Measurements from ENCODE around the gene KRTAP4-7. TPM values are rescaled to one million over a fixed set of nuclear protein-coding genes. Genes with fewer than 3 reads are reported as not detected.
"Not testable (repeated sequence)": the region's sequence is repeated elsewhere in the genome, so short reads cannot be mapped to it uniquely, and the experiment has no call there.

The KRTAP4-7 gene
- total RNA-seq, 1 donor from 2014 or later, result not detected

DNA sequence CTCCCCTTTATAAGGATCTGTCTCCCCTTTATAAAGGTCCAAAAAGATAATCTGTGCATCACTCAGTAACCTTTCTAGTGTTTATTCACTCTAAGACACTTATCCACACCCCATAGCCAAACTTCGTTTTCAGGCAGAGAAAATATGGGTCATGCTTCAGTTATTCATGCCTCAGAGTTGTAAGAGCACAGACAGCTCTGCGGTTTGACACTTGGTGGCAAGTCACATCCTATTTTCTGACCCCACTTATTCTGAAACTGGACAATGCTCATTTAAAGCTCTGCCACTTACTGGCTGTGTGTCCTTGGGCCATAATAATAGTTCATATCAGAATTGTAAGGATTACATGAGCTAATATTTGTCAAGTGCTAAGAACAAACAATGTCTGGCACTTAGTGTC lies 34.8 kb upstream of the KRTAP4-7 start:
- Mint-ChIP-seq H3K4me3 (peak overlapping the region; percentile 20), H3K27me3 (no peaks in the 10 kb centered on the region), H3K27ac (peak overlapping the region; percentile 48), H3K4me1 (ENCODE audit: unreplicated experiment) (peaks cover 11% of the 10 kb centered on the region), H3K9me3 (peaks cover 6% of the 10 kb centered on the region), H3K36me3 (no peaks in the 10 kb centered on the region)
- TF ChIP-seq, protein P1, sequence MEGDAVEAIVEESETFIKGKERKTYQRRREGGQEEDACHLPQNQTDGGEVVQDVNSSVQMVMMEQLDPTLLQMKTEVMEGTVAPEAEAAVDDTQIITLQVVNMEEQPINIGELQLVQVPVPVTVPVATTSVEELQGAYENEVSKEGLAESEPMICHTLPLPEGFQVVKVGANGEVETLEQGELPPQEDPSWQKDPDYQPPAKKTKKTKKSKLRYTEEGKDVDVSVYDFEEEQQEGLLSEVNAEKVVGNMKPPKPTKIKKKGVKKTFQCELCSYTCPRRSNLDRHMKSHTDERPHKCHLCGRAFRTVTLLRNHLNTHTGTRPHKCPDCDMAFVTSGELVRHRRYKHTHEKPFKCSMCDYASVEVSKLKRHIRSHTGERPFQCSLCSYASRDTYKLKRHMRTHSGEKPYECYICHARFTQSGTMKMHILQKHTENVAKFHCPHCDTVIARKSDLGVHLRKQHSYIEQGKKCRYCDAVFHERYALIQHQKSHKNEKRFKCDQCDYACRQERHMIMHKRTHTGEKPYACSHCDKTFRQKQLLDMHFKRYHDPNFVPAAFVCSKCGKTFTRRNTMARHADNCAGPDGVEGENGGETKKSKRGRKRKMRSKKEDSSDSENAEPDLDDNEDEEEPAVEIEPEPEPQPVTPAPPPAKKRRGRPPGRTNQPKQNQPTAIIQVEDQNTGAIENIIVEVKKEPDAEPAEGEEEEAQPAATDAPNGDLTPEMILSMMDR (conservative IDR thresholded peaks at IDR 0.05), result no peak
- no peak for DNase-seq (ENCODE audit: extremely low spot score, unreplicated experiment)

DNA sequence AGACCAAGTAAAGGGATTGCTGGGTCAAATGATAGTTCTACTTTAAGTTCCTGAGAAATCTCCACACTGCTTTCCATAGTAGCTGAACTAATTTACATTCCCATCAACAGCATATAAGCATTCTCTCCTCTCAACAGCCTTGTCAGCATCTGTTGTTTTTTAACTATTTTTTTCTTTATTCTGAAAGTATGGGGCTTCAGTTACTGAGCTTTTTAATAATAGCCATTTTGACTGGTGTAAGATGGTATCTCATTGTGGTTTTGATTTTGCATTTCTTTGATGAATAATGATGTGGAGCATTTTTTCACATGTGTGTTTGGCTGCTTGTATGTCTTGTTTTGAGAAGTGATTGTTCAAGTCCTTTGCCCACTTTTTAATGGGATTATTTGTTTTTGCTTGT lies 31.4 kb upstream of the KRTAP4-7 start:
- Mint-ChIP-seq H3K27ac (no peak overlapping the region), H3K9me3 (peaks cover 11% of the 10 kb centered on the region), H3K36me3 (no peaks in the 10 kb centered on the region), H3K27me3 (no peaks in the 10 kb centered on the region), H3K4me3 (no peak overlapping the region), H3K4me1 (ENCODE audit: unreplicated experiment) (peaks cover 11% of the 10 kb centered on the region)
- TF ChIP-seq, protein P1 (conservative IDR thresholded peaks at IDR 0.05), result no peak
- no peak for DNase-seq (ENCODE audit: extremely low spot score, unreplicated experiment)

DNA sequence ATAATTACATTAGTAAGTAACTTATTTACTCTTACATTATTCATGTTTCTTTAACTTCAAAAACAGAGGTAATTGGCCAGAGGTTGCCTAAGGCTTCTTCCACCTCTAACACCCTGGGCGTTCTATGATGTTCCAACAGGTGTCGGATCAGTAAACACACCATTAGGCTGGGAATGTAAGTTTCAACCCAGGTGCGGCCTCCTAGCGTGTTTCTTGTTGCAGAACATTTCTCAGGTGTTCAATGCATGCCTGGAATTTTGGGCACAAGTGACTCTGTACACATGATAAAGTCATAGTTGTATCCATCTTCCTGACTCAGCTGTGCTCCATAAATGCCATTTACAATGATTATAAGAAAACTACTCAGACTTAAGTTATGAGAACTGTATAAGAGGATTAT lies 29.9 kb upstream of the KRTAP4-7 start:
- no peak for DNase-seq (ENCODE audit: extremely low spot score, unreplicated experiment)
- Mint-ChIP-seq H3K36me3 (no peaks in the 10 kb centered on the region), H3K27ac (no peak overlapping the region), H3K27me3 (no peaks in the 10 kb centered on the region), H3K4me3 (no peak overlapping the region), H3K4me1 (ENCODE audit: unreplicated experiment) (peaks cover 2% of the 10 kb centered on the region), H3K9me3 (peaks cover 11% of the 10 kb centered on the region)
- TF ChIP-seq, protein P1 (conservative IDR thresholded peaks at IDR 0.05), result no peak

DNA sequence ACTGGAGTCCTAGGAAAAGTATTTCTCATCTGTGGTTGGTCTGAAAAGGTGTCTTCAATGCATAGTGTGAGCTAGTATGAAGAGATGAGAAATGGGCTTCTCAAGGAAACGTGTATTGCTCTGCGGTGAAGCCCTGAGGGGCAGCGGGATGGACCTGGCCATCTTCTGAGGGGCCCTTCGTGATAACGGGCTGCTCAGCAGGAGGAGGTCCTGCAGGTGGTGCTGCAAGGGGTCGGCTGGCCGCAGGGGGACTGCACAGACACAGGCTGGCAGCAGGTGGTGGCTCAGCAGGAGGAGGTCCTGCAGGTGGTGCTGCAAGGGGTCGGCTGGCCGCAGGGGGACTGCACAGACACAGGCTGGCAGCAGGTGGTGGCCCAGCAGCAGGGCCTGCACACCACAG lies 29.4 kb upstream of the KRTAP4-7 start:
- H3K36me3 Mint-ChIP-seq; DNase-seq (ENCODE audit: extremely low spot score, unreplicated experiment); H3K4me1 Mint-ChIP-seq (ENCODE audit: unreplicated experiment); H3K27me3 Mint-ChIP-seq; H3K4me3 Mint-ChIP-seq; H3K27ac Mint-ChIP-seq: not testable (repeated sequence)
- peaks cover 11% of the 10 kb centered on the region for H3K9me3 Mint-ChIP-seq

DNA sequence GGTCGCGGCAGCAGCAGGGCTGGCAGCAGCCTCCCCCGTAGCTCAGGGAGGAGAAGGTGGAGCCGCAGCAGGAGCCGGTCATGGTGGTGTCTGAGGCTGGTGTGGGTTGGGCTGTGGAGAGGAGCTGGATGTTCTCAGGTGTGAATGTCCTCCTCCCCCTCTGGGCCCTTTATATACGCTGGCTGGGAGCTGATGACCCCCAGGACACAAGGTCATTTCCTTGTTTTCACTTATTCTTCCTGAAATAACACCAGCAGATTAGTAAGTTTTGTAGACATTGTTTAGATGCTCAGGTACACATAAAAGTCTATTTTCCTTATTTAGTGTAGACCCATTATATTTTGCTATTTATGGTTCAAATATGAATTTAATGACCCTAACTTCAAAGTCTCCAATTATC lies 28.8 kb upstream of the KRTAP4-7 start, which contains the start of gene KRTAP2-2:
TSS of gene KRTAP2-2 (minus strand) at position 101 of the 400 bp plus-strand sequence. CDS start at position 82, 19 bp downstream.
- not testable (repeated sequence) for H3K27me3 Mint-ChIP-seq; H3K36me3 Mint-ChIP-seq; H3K27ac Mint-ChIP-seq; H3K4me3 Mint-ChIP-seq; DNase-seq (ENCODE audit: extremely low spot score, unreplicated experiment); H3K4me1 Mint-ChIP-seq (ENCODE audit: unreplicated experiment)
- H3K9me3 Mint-ChIP-seq, result peaks cover 12% of the 10 kb centered on the region

DNA sequence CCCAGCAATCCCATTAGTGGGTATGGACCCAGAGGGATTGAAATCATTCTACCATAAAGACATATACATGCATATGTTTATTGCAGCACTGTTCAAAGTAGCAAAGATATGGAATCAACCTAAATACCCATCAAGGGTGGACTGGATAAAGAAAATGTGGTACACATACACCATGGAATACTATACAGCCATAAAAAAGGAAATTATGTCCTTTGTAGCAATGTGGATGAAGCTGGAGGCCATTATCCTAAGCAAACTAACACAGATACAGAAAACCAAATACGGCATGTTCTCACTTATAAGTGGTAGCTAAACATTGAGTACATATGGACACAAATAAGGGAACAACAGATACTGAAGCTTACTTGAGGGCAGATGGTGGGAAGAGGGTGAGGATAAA lies 26.4 kb upstream of the KRTAP4-7 start:
- Mint-ChIP-seq H3K4me1 (ENCODE audit: unreplicated experiment) (peaks cover 18% of the 10 kb centered on the region), H3K4me3 (no peak overlapping the region), H3K27me3 (no peaks in the 10 kb centered on the region), H3K27ac (no peak overlapping the region), H3K36me3 (no peaks in the 10 kb centered on the region), H3K9me3 (peaks cover 10% of the 10 kb centered on the region)
- no peak for DNase-seq (ENCODE audit: extremely low spot score, unreplicated experiment)
- TF ChIP-seq, protein P1 (conservative IDR thresholded peaks at IDR 0.05), result no peak

DNA sequence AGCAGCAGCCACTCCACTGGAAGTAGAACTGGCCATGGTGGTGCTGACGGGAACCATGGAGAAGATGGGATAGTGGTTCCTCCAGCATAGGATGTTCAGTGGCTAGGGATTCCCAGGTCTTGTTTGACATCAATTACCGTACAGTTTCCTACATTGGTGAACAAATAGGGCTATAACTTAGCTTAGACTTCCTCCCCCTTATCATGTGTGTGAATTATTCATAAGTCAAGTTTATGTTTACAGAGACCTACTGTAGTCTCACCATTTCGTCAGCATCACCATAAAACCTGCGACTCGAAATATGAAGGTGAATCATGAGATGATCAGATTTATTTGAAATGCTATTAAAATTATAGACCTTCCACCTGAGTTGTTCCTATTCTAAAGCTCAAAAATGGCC lies 25.2 kb upstream of the KRTAP4-7 start:
- no peaks in the 10 kb centered on the region for H3K27me3 Mint-ChIP-seq
- peaks cover 10% of the 10 kb centered on the region for H3K9me3 Mint-ChIP-seq
- TF ChIP-seq, protein P1 (conservative IDR thresholded peaks at IDR 0.05), result no peak
- no peak for DNase-seq (ENCODE audit: extremely low spot score, unreplicated experiment)
- H3K27ac Mint-ChIP-seq, result no peak overlapping the region
- no peaks in the 10 kb centered on the region for H3K36me3 Mint-ChIP-seq
- H3K4me1 Mint-ChIP-seq (ENCODE audit: unreplicated experiment), result peaks cover 18% of the 10 kb centered on the region
- no peak overlapping the region for H3K4me3 Mint-ChIP-seq

DNA sequence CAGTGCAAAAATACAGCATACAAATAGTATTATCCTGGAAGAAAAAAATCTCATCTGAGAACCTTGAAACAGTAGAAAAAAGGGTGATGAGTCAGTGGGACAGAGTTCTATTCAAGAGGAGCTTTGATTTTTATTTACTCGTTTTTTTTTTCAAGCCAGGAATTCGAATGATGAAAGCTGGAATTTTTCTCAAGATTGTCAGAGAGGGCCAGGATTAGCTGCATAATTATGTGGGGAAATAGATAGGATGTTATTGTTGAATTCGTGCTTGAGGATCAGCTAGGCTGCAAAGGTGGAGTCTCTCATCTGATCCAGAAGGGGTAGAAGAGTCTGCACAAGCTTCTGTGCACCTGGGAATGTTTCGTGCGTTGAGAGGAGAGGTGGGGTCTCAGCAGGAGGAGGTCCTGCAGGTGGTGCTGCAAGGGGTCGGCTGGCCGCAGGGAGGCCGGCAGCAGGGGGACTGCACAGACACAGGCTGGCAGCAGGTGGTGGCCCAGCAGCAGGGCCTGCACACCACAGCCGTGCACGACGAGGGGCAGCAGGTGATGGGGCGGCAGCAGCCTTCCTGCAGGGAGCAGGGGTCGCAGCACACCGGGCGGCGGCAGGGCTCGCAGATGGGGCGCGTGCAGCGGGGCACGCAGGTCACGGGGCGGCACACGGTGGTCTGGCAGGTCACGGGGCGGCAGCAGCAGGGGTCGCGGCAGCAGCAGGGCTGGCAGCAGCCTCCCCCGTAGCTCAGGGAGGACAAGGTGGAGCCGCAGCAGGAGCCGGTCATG lies 24.5 kb upstream of the KRTAP4-7 start:
- not testable (repeated sequence) for H3K27me3 Mint-ChIP-seq; H3K4me3 Mint-ChIP-seq; H3K36me3 Mint-ChIP-seq; DNase-seq (ENCODE audit: extremely low spot score, unreplicated experiment); H3K9me3 Mint-ChIP-seq; H3K27ac Mint-ChIP-seq
- H3K4me1 Mint-ChIP-seq (ENCODE audit: unreplicated experiment), result peaks cover 18% of the 10 kb centered on the region

Measured in type B pancreatic cell (in vitro differentiated cells).